Stimulated activated CD8-positive, alpha-beta memory T cell treated with anti-CD3 and anti-CD28 coated beads, Interleukin-2, amount 100 ng/mL, for 1 hour (primary cell): Measurements from ENCODE around the gene CFAP70.

Source experiments
- DNase-seq, 2 donors: peaks; one replicate each; pipeline ENCODE4 v3.0.0-alpha.2; 2020; ENCODE audit warnings: low read depth in 2 of 2

Gene CFAP70

DNA sequence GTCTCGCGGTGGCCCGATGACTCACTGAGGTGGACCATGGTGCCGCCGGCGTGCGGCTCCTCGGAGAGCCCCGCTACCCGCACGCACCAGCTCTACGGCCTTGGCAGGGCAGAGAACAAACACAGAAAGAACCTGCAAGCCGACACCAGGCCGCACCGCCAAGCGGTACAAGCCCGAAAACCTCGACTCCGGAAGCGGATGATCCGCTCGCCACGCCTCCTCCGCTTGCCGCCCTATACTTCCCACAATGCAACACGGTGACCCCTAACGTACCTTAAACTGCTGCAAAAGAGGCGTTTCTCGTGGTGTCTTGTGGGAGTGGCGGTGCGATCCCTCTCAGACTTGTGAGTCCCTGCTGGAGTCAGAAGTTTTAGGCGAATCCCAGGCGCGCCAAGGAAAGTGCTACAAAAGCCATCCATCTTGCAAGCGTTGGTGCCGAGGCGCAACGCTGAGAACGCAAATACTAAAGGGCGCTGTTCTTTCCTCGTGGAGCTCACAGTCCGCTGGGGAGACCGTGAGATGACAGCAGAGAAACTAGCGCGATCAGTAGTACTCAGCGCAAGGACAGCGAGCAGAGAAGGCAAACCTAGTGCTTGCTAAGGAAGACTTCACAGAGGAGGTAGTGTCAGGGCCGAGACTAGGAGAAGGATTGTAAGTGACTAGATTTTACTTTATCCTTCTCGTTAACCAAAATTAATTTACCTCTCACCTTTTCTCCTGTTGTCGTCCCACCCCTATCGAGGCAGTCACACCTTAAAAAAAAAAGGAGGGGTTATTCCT, 106.0 kb downstream of the CFAP70 start, which contains the start of gene MRPS16:
TSS of gene MRPS16 (minus strand) at position 200 of the 780 bp plus-strand sequence. CDS start at position 38, 162 bp downstream.
- peak; percentile 81 to 84 for DNase-seq

- DNase-seq, result no peak
Observed at GRCh38 chr10:73251683-73252444, 106.8 kb downstream of the CFAP70 start.

- no peak for DNase-seq
Observed at GRCh38 chr10:73248259-73248724, 110.4 kb downstream of the CFAP70 start.

- no peak for DNase-seq
Observed at GRCh38 chr10:73247509-73248258, 111.0 kb downstream of the CFAP70 start.

- DNase-seq, result peak; percentile 95 to 97
Observed at GRCh38 chr10:73246646-73247508, 111.8 kb downstream of the CFAP70 start, which contains the start of gene DNAJC9. Gene DNAJC9 (minus strand): TSS chr10:73247255. CDS start chr10:73247189, 66 bp downstream.

DNA sequence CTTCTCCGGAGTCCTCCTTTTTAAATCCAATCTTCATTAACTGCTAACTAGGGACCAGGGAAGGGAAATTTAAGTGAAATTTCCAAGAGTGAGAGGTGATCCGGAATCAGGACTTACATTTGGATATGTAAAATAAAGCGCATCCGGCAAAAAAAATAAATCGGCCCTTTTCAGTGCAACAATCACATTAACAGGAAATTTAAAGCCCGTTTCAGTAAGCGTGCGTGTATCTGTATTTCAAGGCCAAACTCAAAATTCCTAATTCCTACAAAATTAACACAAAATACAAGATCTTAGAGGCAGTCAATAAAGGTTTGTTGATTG, 112.4 kb downstream of the CFAP70 start:
- no peak for DNase-seq

DNA sequence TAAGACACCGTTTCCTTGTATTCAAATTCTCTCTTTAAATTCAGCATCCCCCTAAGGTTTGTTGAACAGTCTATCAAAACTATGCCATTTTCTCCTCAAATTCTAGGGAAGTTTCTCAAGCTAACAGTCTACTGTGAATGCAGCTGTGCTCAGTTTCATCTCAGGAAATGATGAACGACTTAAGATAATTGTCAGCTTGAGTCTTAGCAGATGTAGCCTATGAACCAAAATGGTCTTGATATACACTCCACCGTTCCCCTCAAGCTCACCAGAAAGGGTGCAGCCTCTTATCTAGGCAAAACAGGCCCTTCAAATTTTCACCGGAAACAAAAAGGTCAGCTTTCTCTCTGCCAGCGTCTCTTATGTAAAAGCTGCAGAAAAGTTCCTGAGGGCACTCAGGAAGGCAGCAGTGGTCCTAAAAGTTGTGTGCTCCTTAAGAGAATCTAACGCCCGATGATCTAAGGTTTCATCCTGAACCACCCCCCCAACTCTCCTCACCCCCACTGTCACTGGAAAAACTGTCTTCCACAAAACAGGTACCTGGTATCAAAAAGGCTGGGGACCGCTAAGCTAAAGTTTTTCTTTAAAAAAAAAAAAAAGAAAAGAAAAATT, 113.7 kb downstream of the CFAP70 start:
- no peak for DNase-seq

DNA sequence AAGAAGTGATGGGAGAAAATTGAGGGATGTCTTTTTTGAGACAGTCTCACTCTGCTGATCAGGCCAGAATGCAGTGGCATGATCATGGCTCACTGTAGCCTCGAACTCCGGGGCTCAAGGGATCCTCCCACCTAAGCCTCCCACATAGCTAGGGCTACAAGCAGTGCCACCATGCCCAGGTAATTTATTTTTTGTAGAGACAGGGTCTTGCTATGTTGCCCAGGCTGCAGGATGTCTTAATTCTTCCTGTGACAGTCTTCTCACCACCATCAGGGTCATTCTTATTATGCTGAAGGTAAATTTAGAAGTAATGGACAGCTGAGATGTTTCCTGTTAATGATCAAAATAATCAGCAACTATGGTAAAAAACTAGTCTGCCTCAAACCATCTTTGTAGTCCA, 118.8 kb downstream of the CFAP70 start:
- no peak for DNase-seq

DNA sequence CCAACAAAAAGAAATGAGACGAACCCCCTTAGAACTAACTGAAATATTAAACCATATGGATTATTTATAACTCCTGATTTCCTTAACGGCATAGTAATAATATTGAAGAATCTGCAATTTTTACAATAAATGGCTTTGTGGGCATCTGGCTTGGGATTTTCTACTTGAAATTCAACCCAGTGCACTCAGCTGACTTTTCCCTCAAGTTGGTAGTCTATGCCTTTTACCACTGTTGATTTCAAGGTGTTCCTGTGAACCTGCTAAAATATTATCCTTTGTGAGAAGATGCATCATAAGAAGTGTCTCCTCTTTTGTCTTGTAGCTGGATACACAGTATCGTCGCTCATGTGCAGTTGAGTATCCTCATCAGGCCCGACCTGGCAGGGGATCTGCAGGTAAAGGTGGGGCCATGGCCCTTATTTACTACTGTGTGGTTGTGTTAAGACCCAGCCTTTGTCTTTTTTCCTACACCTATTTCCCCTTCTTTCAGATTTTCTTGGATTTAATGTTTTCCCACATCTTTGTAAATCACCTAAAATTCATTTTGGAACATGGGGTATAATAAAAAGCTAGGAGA, 119.6 kb downstream of the CFAP70 start:
- DNase-seq, result no peak

DNA sequence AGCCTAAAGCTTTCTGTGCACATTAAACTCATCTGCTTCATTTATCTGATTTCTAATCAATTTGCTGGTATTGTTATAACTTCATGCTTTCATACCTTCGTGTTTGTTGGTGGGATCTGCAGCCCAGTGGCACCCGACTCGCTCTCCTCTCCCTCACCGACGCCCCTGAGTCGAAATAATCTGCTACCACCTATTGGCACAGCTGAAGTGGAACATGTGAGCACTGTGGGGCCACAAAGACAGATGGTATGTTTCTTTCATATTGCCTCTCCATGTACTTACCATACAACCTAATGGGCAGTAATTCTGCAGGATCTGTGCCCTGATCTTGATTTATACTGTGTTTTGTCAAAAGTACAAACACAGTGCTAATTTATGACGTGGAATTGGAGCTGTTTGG, 124.0 kb downstream of the CFAP70 start:
- DNase-seq, result no peak

DNA sequence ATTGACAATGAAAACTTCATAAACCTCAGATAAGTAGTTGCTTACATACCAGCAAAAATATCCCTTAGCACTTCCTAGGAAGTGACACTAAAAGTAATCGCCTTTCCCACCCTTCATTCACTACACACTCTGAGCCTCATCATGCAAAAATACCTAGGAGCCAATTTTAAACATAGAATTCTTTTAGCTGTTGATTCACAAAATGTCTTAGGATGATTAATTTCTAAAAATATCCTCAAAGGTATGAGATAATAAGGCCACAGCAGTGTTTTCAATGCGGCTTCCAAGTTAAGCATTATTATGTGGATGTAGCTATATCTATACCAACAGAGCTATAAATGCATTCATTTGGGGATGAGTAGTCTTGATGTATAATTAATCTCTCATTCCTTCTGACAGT, 124.8 kb downstream of the CFAP70 start:
- no peak for DNase-seq

- no peak for DNase-seq
Observed at GRCh38 chr10:73232887-73233286, 125.8 kb downstream of the CFAP70 start.

DNA sequence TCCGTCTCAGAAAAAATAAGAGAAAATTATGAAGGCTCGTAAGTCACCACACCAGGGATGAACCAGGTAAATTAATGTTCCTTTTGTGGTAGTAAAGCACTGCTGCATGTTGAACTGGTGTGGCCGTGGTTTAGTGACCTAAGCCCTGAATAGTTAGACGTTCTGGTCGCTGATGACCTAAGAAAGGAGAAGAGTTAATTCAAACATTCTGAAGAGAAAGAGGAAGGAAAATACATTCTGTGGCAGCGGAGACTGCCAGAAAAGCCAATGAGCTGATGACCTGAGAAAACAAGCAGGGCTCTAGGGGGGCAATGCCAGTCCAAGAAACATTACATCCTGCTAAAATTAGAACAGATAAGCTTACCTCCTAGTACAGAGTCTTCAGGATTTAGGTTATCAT, 129.1 kb downstream of the CFAP70 start:
- DNase-seq, result no peak

DNA sequence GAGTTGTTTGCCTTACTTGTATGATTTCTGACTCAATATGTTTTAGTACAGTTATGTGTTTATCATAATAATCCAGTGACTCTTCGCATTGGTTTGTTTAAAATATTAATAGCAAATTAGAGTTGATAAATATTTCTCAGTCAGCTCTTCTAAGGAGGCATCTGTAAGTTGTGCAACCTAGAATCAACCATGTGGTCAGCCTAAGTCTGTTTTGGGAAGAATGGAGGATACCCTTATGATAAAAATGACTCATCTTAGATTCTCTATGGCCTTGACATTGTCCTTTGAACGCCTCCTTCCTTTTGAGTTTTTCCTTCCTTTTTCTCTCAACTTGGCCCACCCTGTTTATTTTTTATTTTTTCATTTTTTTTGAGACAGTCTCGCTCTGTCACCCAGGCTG, 130.4 kb downstream of the CFAP70 start:
- no peak for DNase-seq

DNA sequence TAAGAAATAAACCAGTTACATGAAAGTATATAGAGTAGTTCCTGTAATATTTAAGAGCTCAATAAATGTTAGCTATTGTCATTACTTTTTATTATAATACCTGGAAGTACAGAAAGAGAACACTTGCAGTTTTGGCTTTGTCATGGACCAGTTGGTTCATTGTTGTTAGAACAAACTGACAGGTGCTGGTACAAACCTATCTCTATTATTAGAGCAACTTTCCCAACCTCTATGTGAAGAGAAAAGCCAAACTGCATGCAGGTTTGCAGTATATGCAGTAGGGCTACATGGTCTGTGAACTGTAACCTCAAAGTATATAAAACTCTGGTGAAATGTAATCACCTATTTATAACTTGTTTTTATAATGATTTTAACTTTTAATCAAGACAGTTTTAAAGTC, 132.0 kb downstream of the CFAP70 start:
- no peak for DNase-seq

DNA sequence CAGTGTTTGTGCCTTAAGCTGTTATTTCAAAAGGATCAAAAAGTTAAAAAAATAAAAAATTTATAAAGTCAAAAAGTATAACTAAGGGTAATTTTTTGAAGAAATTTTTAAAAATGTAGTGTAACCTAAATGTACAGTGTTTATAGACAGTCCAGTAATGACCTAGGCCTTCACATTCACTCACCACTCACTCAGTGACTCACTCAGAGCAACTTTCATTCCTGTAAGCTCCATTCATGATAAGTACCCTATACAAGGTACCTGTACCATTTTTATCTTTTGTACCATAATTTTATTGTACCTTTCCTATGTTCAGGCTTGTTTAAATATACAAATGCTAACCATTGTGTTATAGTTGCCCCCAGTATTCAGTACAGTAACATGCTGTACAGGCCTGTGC, 133.1 kb downstream of the CFAP70 start:
- no peak for DNase-seq

DNA sequence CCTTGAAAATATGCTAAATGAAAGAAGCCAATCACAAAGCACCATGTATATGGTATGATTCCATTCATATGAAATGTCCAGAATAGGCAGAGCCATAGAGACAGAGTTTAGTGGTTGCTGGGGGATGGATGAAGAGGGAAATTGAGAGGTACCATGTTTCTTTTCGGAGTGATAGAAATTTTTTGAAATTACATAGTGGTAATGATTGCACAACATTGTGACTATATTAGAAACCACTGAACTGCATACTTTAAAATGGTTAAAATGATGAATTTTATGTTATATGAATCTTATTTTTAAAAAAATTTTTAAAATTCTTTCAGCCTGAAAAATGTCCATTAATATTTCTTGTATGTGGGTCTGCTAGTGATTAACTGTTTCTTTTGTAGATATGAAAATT, 137.7 kb downstream of the CFAP70 start:
- no peak for DNase-seq

DNA sequence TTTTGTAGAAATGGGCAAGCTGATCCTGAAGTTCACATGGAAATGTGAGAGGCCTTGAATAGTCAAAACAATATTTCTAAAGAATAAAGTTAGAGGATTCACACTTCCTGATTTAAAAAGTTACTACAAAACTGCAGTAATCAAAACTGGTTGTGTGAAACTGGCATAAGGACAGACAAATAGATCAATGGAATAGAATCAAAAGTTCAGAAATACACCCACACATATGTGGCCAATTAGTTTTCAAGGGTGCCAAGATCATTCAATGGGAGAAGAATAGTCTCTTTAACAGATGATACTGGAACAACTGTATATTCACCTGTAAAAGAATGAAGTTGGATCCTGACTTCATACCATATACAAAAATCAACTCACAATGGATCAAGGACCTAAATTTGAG, 139.3 kb downstream of the CFAP70 start:
- DNase-seq, result no peak

DNA sequence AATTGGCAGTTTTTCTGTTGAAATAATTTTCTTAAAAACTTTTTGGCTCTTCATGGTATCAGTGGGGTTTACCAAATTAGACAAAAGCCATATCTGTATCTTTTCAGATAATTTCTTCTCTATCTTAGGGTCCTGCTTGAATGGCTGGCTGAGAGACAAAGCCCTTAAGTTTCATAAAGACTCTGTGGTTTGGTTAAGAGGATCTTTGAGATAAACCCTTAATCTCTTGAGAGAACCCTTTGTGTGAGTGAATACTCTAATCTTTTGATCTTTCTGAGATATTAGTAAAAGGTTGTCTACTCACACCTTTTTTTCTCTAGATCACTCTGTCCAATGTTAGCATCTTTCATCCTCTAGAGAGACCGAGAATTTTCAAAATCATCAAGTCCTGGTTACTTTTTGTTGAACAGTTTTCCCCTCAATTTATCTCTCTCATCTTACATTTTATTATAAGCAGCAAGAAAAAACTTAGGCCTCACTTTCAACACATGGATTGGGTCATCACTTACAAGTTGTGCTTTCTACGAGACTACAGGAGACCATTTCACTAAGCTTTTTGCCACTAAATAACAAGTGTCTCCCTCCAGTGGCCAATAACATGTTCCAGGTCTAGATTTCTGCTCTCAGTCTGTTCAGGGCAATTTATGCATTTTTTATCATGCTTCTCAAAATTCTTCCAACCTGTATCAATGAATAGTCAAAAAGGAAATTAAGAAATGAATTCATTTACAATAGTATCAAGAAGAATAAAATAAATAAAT, 140.1 kb downstream of the CFAP70 start:
- no peak for DNase-seq

- no peak for DNase-seq
Observed at GRCh38 chr10:73217628-73218027, 141.0 kb downstream of the CFAP70 start.
